Measurements from ENCODE around the gene UMAD1.

UMAD1 gene

DNA sequence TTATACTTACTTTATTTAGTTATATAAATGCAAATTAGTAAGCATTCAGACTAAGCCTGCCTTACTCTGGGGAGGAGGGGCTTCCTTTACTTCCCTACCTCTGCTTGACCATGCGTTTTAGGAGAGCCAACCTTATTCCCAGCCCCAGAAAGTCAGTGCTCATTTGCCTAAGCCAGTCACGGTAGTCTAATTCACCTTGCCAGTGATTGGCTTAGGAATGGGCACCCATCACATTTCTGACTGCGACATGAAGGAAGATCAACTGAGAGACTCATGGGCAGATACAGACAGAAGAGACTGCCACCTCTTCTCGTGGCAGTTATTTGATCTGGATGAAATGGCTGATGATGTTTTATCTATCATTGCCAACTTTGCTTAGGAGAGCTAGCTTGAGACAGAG, 48.4 kb downstream of the UMAD1 start:
- DNase-seq (ENCODE audit: low spot score) = no peak

DNA sequence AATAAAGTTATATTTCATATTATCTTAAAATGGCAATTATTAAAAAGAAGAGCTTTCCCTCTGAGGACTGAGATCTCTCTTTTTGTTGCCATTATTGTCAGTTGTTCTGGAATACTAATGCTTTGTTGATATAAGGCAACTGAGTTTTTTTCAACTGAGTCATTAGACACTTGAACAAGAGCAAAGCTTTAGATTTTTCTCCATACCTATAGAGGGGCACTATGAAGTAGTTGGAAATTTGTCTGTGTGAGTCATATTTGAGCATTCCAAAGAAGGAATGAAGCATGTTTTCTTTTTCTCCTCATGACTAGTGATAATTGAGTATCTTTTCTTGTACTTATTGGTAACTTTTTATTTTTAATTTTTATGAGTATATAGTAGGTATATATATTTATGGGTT, 53.3 kb downstream of the UMAD1 start:
- DNase-seq (ENCODE audit: low spot score) = peak; percentile 14

DNA sequence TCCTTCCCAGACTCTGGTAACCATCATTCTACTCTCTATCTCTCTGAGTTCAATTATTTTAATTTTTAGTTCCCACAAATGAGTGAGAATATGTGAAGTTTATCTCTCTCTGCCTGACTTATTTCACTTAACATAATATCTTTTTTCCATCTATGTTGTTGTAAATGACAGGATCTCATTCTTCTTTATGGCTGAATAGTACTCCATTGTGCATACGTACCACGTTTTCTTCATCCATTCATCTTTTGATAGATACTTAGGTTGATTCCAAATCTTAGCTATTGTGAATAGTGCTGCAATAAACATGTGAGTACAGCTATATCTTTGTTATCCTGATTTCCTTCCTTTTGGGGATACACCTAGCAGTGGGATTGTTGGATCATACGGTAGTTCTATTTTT, 54.0 kb downstream of the UMAD1 start:
- DNase-seq (ENCODE audit: low spot score) = no peak

DNA sequence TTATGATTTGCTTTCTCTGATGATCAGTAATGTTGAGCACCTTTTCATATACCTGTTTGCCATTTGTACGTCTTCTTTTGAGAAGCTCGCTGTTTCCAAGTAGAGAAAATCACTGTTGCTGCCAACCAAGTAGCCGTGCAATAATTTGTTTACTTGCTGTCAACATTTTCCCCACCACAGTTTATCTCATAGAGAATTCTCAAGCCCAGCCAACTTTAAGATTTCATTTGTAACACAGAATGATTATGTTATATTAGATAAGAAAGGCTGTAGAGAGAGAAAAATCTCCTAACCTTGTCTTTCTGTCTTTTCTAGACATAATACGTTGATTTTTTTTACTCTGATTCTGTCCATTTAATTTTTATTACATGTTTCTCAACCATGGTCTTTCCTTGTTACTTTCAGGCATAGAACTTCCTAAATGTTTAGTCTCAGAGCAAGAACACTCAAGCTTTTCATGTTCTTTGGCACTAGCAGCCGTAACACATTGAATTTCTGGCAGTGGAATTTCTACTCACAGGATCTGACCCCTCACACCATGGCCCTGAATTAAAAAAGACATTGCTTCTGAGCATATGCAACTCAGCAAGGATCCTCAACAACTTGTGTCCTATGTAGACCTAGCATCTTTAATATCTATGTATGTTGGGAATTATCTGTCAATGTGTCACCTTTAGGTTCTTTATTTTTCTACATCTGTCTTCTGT, 54.7 kb downstream of the UMAD1 start:
- DNase-seq (ENCODE audit: low spot score) = no peak

DNA sequence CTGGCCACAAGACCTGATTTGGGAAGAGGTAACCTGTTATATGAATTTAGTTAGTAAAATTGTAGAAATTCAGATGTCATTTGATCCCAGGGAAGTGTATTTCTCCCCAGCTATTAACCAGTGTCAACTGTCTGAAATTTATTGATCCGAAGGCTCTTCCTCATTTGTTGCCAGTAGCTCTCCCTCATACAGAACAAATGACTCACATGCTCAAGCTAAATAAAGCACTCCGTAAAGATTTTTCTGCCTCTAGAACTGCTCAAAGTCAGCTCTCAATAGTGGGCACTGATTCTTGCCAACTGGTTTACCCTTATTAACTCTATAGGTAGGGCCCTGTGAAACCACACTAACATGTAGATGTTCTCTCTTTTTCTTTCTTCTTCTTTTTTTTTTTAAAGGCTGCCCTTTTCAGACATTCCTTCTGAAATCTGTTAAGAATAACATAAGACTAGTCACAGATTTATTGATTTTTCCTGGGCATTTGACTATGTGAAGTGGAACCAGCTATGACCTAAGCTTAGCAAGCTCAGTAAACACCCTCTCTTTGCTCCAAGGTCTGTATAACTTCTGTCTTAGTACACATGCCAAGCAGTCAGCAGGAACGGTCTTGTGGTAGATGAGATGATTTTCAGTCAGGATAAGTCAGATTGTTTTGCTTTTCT, 56.0 kb downstream of the UMAD1 start:
- no peak for DNase-seq (ENCODE audit: low spot score)

DNA sequence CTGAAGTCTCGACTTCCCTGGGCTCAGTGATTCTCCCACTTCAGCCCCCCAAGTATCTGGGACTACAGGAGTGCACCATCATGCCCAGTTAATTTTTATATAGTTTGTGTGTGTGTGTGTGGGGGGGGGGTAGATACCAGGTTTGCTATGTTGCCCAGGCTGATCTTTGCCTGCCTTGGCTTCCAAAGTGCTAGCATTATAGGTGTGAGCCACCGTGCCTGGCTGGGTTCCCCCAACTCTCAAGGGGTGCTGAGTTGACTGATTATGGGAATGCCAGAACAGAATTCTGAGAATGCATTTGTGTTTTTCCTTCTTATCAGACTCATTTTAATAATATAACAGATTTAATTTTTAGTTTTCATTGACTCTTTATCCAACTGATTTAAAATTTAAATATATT, 58.4 kb downstream of the UMAD1 start:
- DNase-seq (ENCODE audit: low spot score) = no peak

DNA sequence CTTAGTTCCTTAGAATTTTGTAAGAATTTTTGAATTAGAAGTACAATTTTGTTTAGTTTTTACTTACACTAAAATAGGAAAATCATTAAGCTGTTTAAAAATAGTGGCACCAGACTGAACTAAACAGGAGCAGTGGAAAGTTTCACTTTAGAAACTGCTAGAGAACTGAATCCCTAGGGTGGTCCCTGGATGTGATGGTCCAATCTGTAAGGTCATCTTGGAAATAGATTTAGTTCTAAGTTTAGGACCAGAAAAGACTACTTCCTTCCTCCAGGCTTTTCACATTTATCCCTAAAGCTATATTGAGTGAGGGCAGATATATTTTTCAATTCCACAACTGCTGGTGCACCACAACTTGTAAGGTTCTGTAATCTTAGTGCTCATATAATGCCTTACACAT, 58.8 kb downstream of the UMAD1 start:
- DNase-seq (ENCODE audit: low spot score) = no peak

DNA sequence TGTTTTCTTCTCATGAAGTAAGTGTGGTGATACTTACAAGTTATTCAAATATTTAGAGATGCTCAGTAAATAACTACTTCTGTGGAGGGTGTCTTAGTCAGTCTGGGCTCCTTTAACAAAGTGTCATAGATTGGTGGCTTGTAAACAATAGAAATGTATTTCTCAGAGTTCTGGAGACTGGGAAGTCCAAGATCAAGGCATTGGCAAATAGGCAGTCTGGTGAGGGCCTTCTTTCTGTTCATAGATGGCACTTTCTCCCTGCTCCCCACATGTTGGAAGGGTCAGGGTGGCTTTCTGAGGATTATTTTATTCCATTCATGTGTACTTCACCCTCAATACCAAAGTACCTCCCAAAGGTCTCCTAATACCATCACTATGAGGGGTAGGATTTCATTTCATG, 59.4 kb downstream of the UMAD1 start:
- DNase-seq (ENCODE audit: low spot score) = no peak

DNA sequence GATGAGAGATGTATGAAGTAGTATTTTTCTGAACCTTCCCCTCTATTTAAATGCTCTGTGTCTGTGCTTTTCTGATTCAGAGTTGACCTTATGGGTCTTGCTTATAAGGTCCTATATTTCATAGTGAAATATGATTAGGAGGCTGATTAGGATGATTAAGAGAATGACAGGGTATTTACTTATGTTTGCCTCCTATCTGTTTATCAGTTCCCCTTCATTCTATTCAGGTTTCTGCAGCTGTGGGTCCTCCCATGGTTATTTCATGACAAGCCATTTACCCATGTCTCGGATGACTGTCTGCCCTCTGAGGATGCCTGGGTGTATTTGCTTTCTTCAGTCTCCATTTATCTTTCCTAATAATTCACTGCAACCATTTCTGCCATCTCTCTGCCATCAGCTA, 61.0 kb downstream of the UMAD1 start:
- no peak for DNase-seq (ENCODE audit: low spot score)

DNA sequence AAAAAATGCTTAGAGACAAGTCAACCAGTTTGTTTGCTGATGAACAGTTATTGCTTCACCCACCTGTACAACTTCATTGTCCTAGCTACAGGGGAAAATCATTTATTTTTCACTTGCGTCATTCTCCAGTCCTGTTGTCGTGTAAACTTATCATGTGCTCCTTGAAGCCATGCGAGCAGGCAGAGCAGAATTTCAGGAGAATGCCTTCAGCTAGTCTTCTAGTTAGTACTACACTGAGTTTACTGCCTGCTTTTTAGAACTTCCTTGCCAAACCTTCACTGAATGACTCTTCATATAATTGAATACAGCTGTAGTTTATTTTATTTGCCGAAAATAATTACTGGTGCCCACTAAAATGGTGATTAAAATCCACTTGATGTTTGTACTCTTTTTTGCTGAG, 62.3 kb downstream of the UMAD1 start:
- no peak for DNase-seq (ENCODE audit: low spot score)

DNA sequence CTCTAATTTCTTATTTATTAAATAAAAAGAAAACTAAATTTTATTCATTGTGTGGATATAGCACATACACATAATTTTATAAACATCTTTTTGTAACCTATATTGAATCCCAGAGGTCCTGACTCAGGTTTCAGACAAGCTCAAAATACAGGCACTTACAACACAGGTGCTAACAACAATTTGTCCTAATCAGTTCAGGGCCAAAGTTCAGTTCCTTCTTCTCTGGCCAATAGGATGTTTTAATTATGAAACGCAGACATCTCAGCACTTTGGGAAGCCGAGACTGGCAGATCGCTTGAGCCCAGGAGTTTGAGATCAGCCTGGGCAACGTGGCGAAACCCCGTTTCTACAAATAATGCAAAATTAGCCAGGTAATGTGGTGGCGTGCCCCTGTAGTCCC, 62.9 kb downstream of the UMAD1 start:
- no peak for DNase-seq (ENCODE audit: low spot score)

DNA sequence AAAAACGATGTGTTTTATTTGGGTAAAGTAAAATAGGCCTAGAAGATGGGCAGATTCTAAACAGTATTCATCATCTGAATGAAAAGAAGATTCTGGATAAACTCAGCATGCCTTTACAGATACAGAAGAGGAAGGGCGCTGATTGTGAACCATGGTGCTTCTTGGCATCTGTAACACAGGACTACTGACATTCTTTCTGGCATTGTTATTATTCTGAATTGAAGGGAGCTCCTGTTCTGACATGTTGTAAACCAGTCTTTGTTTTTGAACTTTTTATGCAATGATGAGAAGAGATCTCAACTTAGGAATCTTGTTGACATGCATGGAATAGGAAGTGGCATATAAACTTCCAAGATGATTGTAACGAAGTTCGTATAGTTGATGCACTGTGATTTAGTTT, 64.3 kb downstream of the UMAD1 start:
- no peak for DNase-seq (ENCODE audit: low spot score)

DNA sequence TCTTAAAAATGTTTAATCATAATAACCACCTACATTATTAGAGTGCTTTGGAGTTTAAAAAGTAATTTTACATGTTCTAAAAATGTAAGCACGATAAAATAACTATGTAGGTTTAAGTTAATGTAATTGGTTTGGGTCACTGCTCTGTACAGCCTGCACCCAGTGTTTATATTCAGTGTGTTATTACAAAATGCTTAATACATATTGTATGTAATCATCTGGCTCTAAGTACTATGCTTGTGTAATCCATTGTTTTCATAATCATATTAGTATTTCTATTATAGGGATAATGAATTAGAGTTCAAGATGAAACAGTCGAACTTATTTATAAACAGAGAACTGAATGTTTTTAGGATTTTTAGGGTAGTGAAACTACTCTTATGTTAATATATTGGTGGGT, 64.8 kb downstream of the UMAD1 start:
- no peak for DNase-seq (ENCODE audit: low spot score)

DNA sequence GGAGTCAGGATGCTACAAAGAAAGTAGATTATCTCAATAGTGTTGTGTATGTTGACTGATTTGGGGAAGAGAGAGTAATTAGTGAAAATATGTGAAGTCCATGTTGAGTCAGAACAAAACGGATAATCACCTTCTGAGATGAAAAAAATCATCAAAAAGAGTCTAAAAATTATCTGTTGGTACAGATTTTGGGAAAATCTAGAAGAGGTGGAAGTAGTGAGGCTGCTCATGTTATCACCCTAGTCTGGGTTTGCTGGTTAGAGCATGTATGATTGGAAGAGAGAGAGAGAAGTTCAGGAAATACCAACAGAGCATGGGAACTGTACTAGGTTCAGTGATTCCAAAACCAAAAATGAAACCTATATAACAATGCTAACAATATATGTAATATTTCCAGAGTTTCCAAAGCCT, 65.6 kb downstream of the UMAD1 start:
- no peak for DNase-seq (ENCODE audit: low spot score)

DNA sequence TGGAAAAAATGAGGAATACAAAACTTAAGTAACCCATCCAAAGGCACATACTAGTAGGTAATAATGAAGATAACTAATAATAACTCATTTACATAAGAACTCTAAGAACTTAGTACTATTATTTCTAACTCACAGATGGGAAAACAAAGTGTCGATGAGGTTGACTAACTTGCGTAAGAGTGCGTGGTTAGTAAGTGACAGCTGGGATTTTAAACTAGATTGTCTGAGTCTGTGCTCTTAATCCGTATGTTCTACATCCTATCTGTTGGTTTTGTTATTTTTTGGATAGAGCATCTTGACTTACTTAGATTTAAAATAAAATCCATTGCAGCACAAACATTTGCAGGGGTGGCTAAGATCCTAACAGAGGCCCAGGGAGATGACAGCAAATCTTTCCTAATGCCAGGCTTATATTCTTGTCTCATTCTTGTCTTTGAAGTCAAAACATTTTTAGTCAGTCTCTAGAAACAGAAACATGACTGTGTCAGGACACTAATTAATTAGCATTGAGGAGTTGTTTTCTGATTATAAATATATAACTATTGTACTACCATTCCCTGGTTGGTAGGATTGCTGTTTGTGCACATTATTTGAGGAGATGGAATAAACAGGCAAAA, 66.1 kb downstream of the UMAD1 start:
- no peak for DNase-seq (ENCODE audit: low spot score)

DNA sequence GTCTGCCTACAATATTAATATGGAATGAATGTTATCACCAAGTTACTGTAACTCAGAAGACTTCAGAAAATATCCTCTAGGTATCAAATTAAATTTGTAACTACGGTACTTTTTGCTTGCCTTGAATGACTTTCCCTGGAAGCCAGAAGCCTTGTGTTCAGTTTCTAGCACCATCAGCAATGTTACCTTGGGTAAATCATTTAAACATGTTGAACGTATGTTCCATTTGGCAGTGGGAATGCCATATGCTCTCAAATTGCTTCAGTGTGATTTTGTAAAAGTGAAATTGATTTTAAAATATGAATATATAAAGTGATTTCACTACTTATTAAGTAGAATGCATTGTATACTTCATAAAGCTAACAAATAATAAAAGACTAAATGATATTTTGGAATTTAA, 66.7 kb downstream of the UMAD1 start:
- no peak for DNase-seq (ENCODE audit: low spot score)

DNA sequence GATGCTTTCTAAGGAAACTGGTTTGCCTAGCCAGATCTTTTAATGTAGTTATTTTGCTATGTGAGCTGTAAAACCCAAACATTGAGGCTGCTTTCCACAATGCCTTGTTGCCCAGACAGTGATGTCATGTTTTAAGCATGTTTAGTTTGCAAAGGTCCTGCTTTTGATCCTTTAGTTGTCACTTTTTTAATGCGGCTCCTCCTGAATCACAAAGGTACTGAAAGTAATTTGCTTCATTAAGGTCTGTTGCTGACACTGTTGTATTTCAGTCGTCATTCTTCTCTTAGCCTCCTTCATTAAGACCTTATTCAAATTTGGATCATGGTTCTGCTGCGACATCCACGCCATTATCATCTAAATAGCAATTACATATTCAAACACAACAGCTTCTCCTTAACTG, 67.3 kb downstream of the UMAD1 start:
- DNase-seq (ENCODE audit: low spot score) = no peak

DNA sequence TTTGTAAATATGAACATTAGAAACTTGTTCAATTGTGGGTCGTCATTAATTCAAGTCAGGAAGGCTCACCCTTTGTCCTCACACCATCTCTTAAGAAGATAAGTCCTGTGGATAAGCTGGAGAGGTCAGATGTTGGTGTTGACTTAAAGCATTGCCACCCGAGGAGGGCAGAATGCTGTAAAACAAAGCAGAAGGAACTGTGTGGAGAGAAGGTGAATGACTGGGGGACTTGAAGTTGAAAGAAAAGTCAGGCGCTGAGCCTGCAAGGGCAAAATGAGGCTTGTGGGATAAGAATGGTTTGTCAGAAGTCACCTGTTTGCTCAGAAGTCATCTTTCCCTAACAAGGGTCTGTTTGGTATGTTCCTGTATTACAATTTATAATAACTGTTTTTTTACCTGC, 68.7 kb downstream of the UMAD1 start:
- no peak for DNase-seq (ENCODE audit: low spot score)

DNA sequence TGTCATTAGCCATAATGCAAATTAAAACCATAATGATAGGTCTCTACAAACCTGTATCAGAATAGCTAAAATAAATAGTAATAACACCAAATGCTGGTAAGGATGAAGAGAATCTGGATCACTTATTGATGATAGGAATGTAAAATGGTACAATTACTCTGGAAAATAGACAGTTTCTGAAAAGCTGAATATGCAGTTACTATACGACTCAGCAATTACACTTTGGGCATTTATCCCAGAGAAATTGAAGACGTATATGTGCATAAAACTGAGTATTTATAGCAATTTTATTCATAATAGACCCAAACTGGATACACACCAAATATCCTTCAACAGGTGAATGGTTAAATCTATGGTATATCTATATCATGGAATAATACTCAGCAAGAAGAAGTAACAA, 69.9 kb downstream of the UMAD1 start:
- no peak for DNase-seq (ENCODE audit: low spot score)

DNA sequence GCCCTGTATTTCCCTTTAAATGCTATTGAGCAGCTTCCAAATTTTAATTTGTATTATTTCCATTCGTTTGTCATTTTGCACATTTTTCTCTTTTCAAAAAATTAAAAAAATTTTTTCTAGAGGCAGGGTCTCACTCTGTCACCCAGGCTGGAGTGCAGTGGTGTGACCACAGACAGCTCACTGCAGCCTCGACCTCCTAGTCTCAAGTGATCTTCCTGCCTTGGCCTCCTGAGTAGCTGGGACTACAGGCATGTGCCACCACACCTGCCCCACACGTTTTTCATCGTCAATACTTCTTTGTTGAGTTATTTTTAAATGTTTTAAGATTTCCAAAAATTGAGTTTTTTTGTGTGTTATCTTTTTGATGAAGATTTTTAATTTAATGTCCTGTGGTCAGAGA, 73.2 kb downstream of the UMAD1 start:
- no peak for DNase-seq (ENCODE audit: low spot score)

DNA sequence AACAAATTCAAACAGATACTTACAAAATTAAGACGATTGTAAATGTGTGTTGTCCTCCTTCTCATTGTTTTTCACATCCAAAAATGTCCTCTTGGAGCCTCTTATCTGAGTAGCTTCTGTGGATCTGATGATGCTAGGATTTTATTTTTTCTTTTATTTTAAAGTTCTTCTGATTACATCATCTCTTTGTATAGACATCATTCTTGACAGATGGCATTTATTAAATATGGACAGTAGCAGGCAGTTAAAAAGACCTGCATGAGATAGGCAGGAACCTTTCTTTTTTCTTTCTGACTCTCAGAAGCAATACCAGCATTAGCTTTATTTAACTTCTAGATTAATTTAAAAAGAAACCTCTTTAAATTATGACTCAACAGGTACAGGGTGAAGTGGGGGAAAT, 77.9 kb downstream of the UMAD1 start, which contains the start of gene RPA3:
RPA3 (minus strand) TSS at position 116 of the 400 bp plus-strand sequence. CDS start 78,189 bp downstream, outside the sequence.
- no peak for DNase-seq (ENCODE audit: low spot score)

DNA sequence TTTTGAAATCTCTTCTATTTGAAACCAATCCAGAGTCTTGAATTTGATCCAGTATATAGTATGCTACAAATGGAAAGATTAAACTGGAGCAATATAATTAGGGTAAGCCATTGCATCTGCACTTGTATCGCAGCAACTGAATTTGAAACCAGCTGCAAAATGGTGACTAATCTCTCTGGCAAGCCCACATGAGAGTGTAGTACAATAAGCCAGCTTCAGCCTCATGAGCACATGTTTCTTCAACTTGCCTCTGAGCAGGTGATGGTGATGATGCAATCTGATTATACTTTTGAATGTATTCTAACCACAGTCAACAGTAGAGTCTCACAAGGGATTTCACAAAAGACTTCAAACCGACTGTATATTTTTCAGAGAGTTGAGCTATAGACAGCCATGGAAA, 78.7 kb downstream of the UMAD1 start:
- DNase-seq (ENCODE audit: low spot score) = peak; percentile 59

DNA sequence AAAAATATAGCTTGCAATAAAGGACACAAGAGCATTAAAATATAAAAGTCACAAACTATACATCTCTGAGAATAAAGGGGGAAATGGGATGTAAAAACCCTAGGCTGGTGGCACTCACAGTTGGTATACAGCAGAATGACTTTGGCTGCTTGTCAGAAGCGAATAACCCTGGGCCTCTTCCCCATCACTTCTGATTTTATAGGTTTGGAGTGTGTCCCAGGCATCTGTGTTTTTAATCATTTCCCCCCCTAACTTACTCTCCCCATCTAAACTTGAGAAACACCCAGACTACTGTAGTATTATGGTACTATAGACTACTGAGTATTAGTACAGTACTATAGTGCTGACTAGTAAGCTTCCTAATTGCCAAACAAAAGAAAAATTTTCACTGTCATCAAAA, 79.6 kb downstream of the UMAD1 start:
- no peak for DNase-seq (ENCODE audit: low spot score)

Measured in LoVo (cell line).